Measurements from ENCODE around the gene DNAJB6.

DNAJB6 gene

GRCh38 chr7:157407512-157408257, 70.9 kb downstream of the DNAJB6 start:
- no peak for TF ChIP-seq CTCF (IDR thresholded peaks at IDR 0.05)

GRCh38 chr7:157408258-157409101, 71.7 kb downstream of the DNAJB6 start:
- no peak for TF ChIP-seq CTCF (IDR thresholded peaks at IDR 0.05)

GRCh38 chr7:157409149-157409752, 72.4 kb downstream of the DNAJB6 start:
- no peak for TF ChIP-seq CTCF (IDR thresholded peaks at IDR 0.05)

GRCh38 chr7:157409753-157410727, 73.2 kb downstream of the DNAJB6 start:
- no peak for TF ChIP-seq CTCF (IDR thresholded peaks at IDR 0.05)

- TF ChIP-seq CTCF (IDR thresholded peaks at IDR 0.05) = no peak
Observed at GRCh38 chr7:157410831-157411556, 74.2 kb downstream of the DNAJB6 start.

- no peak for TF ChIP-seq CTCF (IDR thresholded peaks at IDR 0.05)
Observed at GRCh38 chr7:157411580-157411979, 74.8 kb downstream of the DNAJB6 start.
